Measurements from ENCODE around the gene PLEKHH2.

GRCh38 chr2:43803113-43803512, 166.1 kb downstream of the PLEKHH2 start:
- no peak for TF ChIP-seq EZH2 (IDR thresholded peaks at IDR 0.05)
- TF ChIP-seq POLR2AphosphoS5 (IDR thresholded peaks at IDR 0.05; ENCODE audit: borderline replicate concordance, low read depth, low read length) = no peak
- no peak for TF ChIP-seq FOXP2 (optimal IDR thresholded peaks at IDR 0.05; ENCODE audit: control extremely low read depth, extremely low read length, insufficient read depth)

Measured in SK-N-MC (cell line).